ENCODE data around the gene ZNF277.

The ZNF277 gene

DNA sequence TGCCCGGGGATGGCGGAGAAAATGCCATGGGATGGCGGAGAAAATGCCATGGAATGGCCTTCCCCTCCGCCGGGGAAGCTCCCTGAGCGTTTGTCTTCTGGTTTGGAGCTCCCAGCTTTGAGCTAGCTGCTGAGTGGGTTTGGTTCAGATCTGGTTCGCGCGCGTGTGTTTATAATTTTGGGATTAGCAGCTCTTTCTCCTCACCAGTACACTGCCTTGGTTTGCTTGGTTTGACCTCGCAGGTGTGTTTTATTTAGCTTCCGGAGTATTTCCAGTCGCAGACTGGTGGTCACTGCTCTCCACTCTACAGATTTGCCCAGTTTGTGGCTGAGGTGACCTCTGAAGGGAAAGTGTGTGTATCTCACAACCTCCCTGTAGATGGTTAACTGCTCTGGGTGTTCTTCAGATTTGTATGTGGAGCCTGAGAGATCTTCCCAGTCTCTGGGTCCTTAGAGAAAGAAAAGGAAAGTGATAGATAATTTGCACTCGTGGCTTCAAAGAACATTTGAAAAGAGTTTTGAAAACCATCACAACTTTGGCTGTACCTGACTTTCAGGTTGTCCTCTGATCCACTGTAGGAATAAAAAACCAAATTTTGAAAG is 597 bp downstream of the ZNF277 start:
- Histone ChIP-seq H3K4me1 (ENCODE audit: control insufficient read depth in 1 of 2, insufficient read depth in 2 of 2, low read length in 2 of 2) (peaks cover 22 to 30% of the 10 kb centered on the region in 2 donors), H3K9ac (ENCODE audit: low read depth in 1 of 2, low read length in 2 of 2) (peak overlapping the region; percentile 88 to 91), H3K27ac (ENCODE audit: low read depth, low read length) (peak overlapping the region; percentile 59), H3K36me3 (ENCODE audit: control insufficient read depth in 1 of 2, insufficient read depth in 2 of 2, low read length in 2 of 2) (no peaks in the 10 kb centered on the region), H3K27me3 (ENCODE audit: control insufficient read depth in 1 of 2, insufficient read depth in 2 of 2, low read length in 2 of 2) (peaks cover 14 to 24% of the 10 kb centered on the region in 2 donors), H3K9me3 (ENCODE audit: control insufficient read depth in 1 of 2, low read length in 2 of 2) (no peaks in the 10 kb centered on the region), H3K4me3 (ENCODE audit: low read depth in 1 of 2, low read length in 2 of 2) (peak overlapping the region; percentile 97 to 98)

DNA sequence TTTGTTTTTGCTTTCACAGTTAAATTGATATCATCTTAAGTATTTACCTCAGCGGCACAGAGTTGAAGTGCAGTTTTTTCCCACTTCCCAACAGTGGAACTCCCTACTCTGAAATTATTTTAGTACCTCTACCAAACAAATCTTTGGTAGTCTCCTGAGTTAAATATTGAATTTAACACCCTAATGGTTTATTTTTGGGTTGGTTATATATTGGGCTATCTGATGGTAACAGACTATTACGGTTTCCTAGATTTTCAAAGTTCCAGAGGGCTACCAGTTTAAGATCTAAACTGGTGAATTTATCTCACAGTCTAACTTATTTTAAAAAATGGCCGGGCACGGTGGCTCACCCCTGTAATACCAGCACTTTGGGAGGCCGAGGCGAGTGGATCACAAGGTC is 1.3 kb downstream of the ZNF277 start:
- no peak overlapping the region for H3K27ac ChIP-seq (ENCODE audit: low read depth, low read length)
- no peaks in the 10 kb centered on the region for H3K36me3 ChIP-seq (ENCODE audit: control insufficient read depth in 1 of 2, insufficient read depth in 2 of 2, low read length in 2 of 2)

DNA sequence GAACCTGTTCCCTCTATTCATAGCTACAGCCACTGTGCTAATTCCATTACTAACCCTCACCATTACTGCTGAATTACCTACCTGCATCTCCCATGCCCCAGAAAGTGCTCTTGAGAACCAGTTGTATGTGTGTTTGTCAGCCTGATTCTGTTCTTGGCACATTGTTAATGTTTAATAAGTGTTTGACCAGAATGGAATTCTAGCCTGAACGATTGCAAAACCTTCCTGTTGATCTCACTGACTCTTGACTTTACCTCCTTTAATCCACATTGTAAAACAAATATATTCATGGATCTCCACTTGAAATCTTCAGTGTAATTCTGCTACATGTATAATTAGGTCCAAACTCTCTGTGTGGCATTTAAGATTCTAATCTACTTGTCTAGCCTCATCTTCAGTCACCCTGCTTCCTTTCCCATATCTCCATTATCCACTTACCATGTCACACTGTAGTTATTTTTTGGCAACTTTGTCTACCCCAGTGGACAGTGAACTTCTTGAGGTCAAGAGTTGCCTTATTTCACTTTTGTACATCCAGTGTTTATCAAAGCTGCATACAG is 4.9 kb downstream of the ZNF277 start:
- Histone ChIP-seq H3K9me3 (ENCODE audit: control insufficient read depth in 1 of 2, low read length in 2 of 2) (no peaks in the 10 kb centered on the region), H3K4me3 (ENCODE audit: low read depth in 1 of 2, low read length in 2 of 2) (no peak overlapping the region), H3K36me3 (ENCODE audit: control insufficient read depth in 1 of 2, insufficient read depth in 2 of 2, low read length in 2 of 2) (no peaks in the 10 kb centered on the region), H3K27ac (ENCODE audit: low read depth, low read length) (no peak overlapping the region), H3K4me1 (ENCODE audit: control insufficient read depth in 1 of 2, insufficient read depth in 2 of 2, low read length in 2 of 2) (peaks cover 14 to 25% of the 10 kb centered on the region in 2 donors), H3K27me3 (ENCODE audit: control insufficient read depth in 1 of 2, insufficient read depth in 2 of 2, low read length in 2 of 2) (no peaks in the 10 kb centered on the region), H3K9ac (ENCODE audit: low read depth in 1 of 2, low read length in 2 of 2) (no peak overlapping the region)

More for the DNA sequence above, 1.3 kb downstream of the ZNF277 start:
- H3K4me3 ChIP-seq (ENCODE audit: low read depth in 1 of 2, low read length in 2 of 2), result peak overlapping the region; percentile 97 to 98
- peaks cover 22 to 30% of the 10 kb centered on the region in 2 donors for H3K4me1 ChIP-seq (ENCODE audit: control insufficient read depth in 1 of 2, insufficient read depth in 2 of 2, low read length in 2 of 2)
- no peaks in the 10 kb centered on the region for H3K9me3 ChIP-seq (ENCODE audit: control insufficient read depth in 1 of 2, low read length in 2 of 2)
- peaks cover 13 to 20% of the 10 kb centered on the region in 2 donors for H3K27me3 ChIP-seq (ENCODE audit: control insufficient read depth in 1 of 2, insufficient read depth in 2 of 2, low read length in 2 of 2)
- H3K9ac ChIP-seq (ENCODE audit: low read depth in 1 of 2, low read length in 2 of 2), result no peak overlapping the region

DNA sequence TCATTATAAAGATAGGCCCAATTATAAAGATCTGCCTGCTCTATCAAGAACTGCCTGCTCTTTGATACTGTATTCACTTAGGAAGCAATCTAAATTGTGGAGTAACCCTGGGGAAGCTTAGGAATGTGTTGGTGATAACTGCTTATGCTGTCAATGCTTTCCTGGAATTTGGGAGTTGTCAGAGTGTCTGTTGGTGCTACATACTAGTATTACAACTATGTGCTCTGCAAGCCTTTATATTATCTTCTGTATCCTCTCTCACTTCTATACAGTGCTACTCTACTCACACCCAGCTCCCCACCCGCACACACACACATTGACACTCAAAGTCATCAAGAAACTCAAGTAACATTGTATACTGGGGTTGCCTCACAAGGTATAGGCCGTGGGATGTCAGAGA is 6.1 kb downstream of the ZNF277 start:
- Histone ChIP-seq H3K4me1 (ENCODE audit: control insufficient read depth in 1 of 2, insufficient read depth in 2 of 2, low read length in 2 of 2) (peaks cover 14 to 21% of the 10 kb centered on the region in 2 donors), H3K27ac (ENCODE audit: low read depth, low read length) (no peak overlapping the region), H3K9ac (ENCODE audit: low read depth in 1 of 2, low read length in 2 of 2) (no peak overlapping the region), H3K27me3 (ENCODE audit: control insufficient read depth in 1 of 2, insufficient read depth in 2 of 2, low read length in 2 of 2) (no peaks in the 10 kb centered on the region), H3K9me3 (ENCODE audit: control insufficient read depth in 1 of 2, low read length in 2 of 2) (no peaks in the 10 kb centered on the region), H3K4me3 (ENCODE audit: low read depth in 1 of 2, low read length in 2 of 2) (no peak overlapping the region), H3K36me3 (ENCODE audit: control insufficient read depth in 1 of 2, insufficient read depth in 2 of 2, low read length in 2 of 2) (no peaks in the 10 kb centered on the region)

DNA sequence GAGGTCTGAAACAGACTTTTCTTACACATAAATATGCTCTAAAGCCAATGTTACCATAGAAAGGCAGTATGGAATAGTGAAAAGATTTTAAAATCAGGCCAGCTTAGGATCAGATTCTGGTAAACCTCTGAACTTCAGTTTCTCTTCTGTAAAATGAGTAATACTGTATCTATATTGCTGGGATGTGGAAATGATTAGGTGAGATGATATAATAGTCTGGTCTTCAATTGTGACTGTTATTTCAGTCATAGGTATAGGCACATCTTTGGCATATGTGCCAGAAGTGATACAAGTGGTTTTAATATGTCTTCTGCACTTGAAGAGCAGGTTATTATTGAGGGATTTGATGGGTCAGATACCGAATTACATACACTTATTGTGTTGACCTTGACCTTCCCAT is 7.2 kb downstream of the ZNF277 start:
- no peaks in the 10 kb centered on the region for H3K9me3 ChIP-seq (ENCODE audit: control insufficient read depth in 1 of 2, low read length in 2 of 2)
- no peak overlapping the region for H3K9ac ChIP-seq (ENCODE audit: low read depth in 1 of 2, low read length in 2 of 2)
- no peak overlapping the region for H3K4me3 ChIP-seq (ENCODE audit: low read depth in 1 of 2, low read length in 2 of 2)
- no peak overlapping the region for H3K27ac ChIP-seq (ENCODE audit: low read depth, low read length)
- H3K36me3 ChIP-seq (ENCODE audit: control insufficient read depth in 1 of 2, insufficient read depth in 2 of 2, low read length in 2 of 2), result no peaks in the 10 kb centered on the region
- no peaks in the 10 kb centered on the region for H3K27me3 ChIP-seq (ENCODE audit: control insufficient read depth in 1 of 2, insufficient read depth in 2 of 2, low read length in 2 of 2)
- H3K4me1 ChIP-seq (ENCODE audit: control insufficient read depth in 1 of 2, insufficient read depth in 2 of 2, low read length in 2 of 2), result peaks cover 14 to 19% of the 10 kb centered on the region in 2 donors

DNA sequence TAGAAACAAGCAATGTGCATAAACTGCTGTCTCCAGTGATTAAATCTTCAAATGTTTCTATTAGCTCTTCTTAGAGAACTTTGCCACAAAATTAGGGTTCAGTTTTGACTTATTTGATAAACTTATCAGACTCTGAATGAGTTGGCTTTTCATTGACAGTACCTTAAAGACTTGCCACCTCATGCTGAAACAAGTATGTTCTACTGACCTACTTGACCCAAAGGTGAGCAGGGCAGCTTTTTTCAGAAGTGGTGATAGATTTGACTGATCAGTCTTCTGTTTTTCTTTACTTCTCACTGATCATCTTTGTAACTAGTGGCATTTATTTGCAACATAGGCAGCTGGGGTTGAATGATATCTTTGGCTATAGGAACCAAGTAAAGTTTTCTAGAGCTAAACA is 7.8 kb downstream of the ZNF277 start:
- no peak overlapping the region for H3K9ac ChIP-seq (ENCODE audit: low read depth in 1 of 2, low read length in 2 of 2)
- H3K4me1 ChIP-seq (ENCODE audit: control insufficient read depth in 1 of 2, insufficient read depth in 2 of 2, low read length in 2 of 2), result peaks cover 14 to 19% of the 10 kb centered on the region in 2 donors
- H3K27ac ChIP-seq (ENCODE audit: low read depth, low read length), result no peak overlapping the region

DNA sequence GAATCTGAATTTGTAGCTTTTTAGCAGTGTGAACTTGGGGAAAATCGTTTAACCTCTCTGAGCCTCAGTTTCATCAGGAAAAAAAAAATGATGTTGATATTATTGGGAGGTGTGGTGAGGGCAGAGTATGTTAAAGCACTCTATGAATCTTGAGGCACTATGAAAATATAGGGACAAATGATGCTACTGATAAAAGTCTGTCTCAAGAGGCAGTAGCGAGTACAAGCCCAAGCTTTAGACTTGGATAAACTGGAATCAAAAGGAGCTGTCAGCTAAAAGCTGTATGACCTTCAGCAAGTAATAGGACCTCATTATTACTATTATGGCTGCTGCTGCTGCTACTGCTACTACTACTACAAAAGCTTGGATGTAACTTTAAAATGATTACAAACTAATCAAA is 8.4 kb downstream of the ZNF277 start:
- H3K4me3 ChIP-seq (ENCODE audit: low read depth in 1 of 2, low read length in 2 of 2), result no peak overlapping the region
- H3K4me1 ChIP-seq (ENCODE audit: control insufficient read depth in 1 of 2, insufficient read depth in 2 of 2, low read length in 2 of 2), result peaks cover 14 to 19% of the 10 kb centered on the region in 2 donors
- no peaks in the 10 kb centered on the region for H3K27me3 ChIP-seq (ENCODE audit: control insufficient read depth in 1 of 2, insufficient read depth in 2 of 2, low read length in 2 of 2)
- H3K9ac ChIP-seq (ENCODE audit: low read depth in 1 of 2, low read length in 2 of 2), result no peak overlapping the region
- H3K27ac ChIP-seq (ENCODE audit: low read depth, low read length), result no peak overlapping the region
- H3K36me3 ChIP-seq (ENCODE audit: control insufficient read depth in 1 of 2, insufficient read depth in 2 of 2, low read length in 2 of 2), result no peaks in the 10 kb centered on the region
- H3K9me3 ChIP-seq (ENCODE audit: control insufficient read depth in 1 of 2, low read length in 2 of 2), result no peaks in the 10 kb centered on the region

More for the DNA sequence above, 7.8 kb downstream of the ZNF277 start:
- Histone ChIP-seq H3K4me3 (ENCODE audit: low read depth in 1 of 2, low read length in 2 of 2) (no peak overlapping the region), H3K9me3 (ENCODE audit: control insufficient read depth in 1 of 2, low read length in 2 of 2) (no peaks in the 10 kb centered on the region), H3K36me3 (ENCODE audit: control insufficient read depth in 1 of 2, insufficient read depth in 2 of 2, low read length in 2 of 2) (no peaks in the 10 kb centered on the region), H3K27me3 (ENCODE audit: control insufficient read depth in 1 of 2, insufficient read depth in 2 of 2, low read length in 2 of 2) (no peaks in the 10 kb centered on the region)

DNA sequence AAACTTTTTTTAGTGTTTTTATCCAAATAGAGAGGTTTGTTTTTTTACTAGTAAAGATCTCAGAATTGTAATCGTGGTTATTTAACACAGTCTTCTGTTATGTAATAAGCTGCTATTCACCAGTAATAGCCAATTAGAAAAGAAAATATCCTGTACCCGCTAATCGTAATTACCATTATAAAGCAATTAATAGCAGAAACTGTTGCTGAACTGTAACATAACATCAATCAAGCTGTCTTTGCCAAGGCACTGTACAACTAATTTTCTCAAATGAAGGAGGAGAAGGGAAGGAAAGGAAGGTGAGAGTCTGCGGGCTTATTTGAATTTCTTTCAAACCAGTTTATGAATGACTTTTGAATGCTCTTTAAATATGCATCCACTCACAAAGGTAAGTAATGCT is 9.3 kb downstream of the ZNF277 start:
- Histone ChIP-seq H3K9me3 (ENCODE audit: control insufficient read depth in 1 of 2, low read length in 2 of 2) (no peaks in the 10 kb centered on the region), H3K9ac (ENCODE audit: low read depth in 1 of 2, low read length in 2 of 2) (no peak overlapping the region), H3K4me1 (ENCODE audit: control insufficient read depth in 1 of 2, insufficient read depth in 2 of 2, low read length in 2 of 2) (peaks cover 14 to 19% of the 10 kb centered on the region in 2 donors), H3K27me3 (ENCODE audit: control insufficient read depth in 1 of 2, insufficient read depth in 2 of 2, low read length in 2 of 2) (no peaks in the 10 kb centered on the region), H3K27ac (ENCODE audit: low read depth, low read length) (no peak overlapping the region), H3K4me3 (ENCODE audit: low read depth in 1 of 2, low read length in 2 of 2) (no peak overlapping the region), H3K36me3 (ENCODE audit: control insufficient read depth in 1 of 2, insufficient read depth in 2 of 2, low read length in 2 of 2) (no peaks in the 10 kb centered on the region)

DNA sequence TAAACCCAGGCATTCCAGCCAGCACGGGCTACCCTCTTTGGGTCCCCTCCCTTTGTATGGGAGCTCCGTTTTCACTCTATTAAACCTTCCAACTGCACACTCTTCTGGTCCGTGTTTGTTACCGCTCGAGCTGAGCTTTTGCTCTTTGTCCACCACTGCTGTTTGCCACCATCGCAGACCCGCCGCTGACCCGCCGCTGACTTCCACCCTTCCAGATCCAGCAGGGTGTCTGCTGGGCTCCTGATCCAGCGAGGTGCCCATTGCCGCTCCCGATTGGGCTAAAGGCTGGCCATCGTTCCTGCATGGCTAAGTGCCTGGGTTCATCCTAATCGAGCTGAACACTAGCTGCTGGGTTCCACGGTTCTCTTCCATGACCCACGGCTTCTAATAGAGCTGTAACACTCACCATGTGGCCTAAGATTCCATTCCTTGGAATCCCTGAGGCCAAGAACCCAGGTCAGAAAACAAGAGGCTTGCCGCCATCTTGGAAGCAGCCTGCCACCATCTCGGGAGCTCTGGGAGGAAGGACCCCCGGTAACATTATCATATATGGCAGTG is 14.5 kb downstream of the ZNF277 start:
- no peaks in the 10 kb centered on the region for H3K9me3 ChIP-seq (ENCODE audit: control insufficient read depth in 1 of 2, low read length in 2 of 2)
- peaks cover 1 to 3% of the 10 kb centered on the region in 2 donors for H3K4me1 ChIP-seq (ENCODE audit: control insufficient read depth in 1 of 2, insufficient read depth in 2 of 2, low read length in 2 of 2)
- H3K27me3 ChIP-seq (ENCODE audit: control insufficient read depth in 1 of 2, insufficient read depth in 2 of 2, low read length in 2 of 2), result no peaks in the 10 kb centered on the region
- no peaks in the 10 kb centered on the region for H3K36me3 ChIP-seq (ENCODE audit: control insufficient read depth in 1 of 2, insufficient read depth in 2 of 2, low read length in 2 of 2)
- no peak overlapping the region for H3K9ac ChIP-seq (ENCODE audit: low read depth in 1 of 2, low read length in 2 of 2)
- H3K4me3 ChIP-seq (ENCODE audit: low read depth in 1 of 2, low read length in 2 of 2), result no peak overlapping the region
- H3K27ac ChIP-seq (ENCODE audit: low read depth, low read length), result no peak overlapping the region

DNA sequence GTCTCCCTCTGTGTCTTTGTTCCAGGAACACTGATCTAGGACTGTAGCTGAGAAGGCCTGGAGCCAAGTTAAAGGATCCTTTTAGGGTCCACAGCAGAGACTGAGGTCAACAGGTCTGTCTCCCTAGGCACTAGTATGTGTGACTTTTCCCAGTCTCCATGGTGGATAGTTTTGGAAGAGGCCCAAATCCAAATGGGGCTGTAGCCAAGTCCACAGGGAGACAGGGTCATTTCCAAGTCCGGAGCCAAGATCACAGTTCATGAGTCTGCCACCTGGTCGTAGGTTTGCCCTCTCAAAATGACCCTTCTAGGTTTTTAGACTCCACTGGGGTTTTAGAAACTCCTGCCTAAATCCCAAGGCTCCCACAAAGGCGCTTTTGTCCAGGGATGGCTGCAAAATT is 16.8 kb downstream of the ZNF277 start:
- H3K9ac ChIP-seq (ENCODE audit: low read depth in 1 of 2, low read length in 2 of 2), result no peak overlapping the region
- H3K36me3 ChIP-seq (ENCODE audit: control insufficient read depth in 1 of 2, insufficient read depth in 2 of 2, low read length in 2 of 2), result no peaks in the 10 kb centered on the region
- no peak overlapping the region for H3K27ac ChIP-seq (ENCODE audit: low read depth, low read length)

More for the DNA sequence above, 16.8 kb downstream of the ZNF277 start:
- Histone ChIP-seq H3K9me3 (ENCODE audit: control insufficient read depth in 1 of 2, low read length in 2 of 2) (no peaks in the 10 kb centered on the region), H3K4me3 (ENCODE audit: low read depth in 1 of 2, low read length in 2 of 2) (no peak overlapping the region), H3K27me3 (ENCODE audit: control insufficient read depth in 1 of 2, insufficient read depth in 2 of 2, low read length in 2 of 2) (no peaks in the 10 kb centered on the region), H3K4me1 (ENCODE audit: control insufficient read depth in 1 of 2, insufficient read depth in 2 of 2, low read length in 2 of 2) (no peaks in the 10 kb centered on the region)

Data from duodenal mucosa (tissue), 2 donors.